ENCODE results near the gene PRDM11. TPM values are rescaled to one million over a fixed set of nuclear protein-coding genes. Genes with fewer than 3 reads are reported as not detected.

PRDM11 gene
- total RNA-seq, 1 donor from 2014 or later, result 24.0 TPM

- Mint-ChIP-seq H3K27ac (no peak overlapping the region), H3K9me3 (no peaks in the 10 kb centered on the region), H3K36me3 (no peaks in the 10 kb centered on the region), H3K27me3 (peaks cover 23% of the 10 kb centered on the region), H3K4me1 (ENCODE audit: unreplicated experiment) (peaks cover 5% of the 10 kb centered on the region), H3K4me3 (no peak overlapping the region)
- no peak for DNase-seq (ENCODE audit: extremely low spot score, unreplicated experiment)
- TF ChIP-seq CTCF (conservative IDR thresholded peaks at IDR 0.05), result no peak
Observed at GRCh38 chr11:45267652-45268299, 121.3 kb downstream of the PRDM11 start.

- no peak overlapping the region for H3K27ac Mint-ChIP-seq
- no peak for TF ChIP-seq CTCF (conservative IDR thresholded peaks at IDR 0.05)
- H3K27me3 Mint-ChIP-seq, result peaks cover 33% of the 10 kb centered on the region
- DNase-seq (ENCODE audit: extremely low spot score, unreplicated experiment), result no peak
- H3K4me1 Mint-ChIP-seq (ENCODE audit: unreplicated experiment), result peaks cover 5% of the 10 kb centered on the region
- H3K4me3 Mint-ChIP-seq, result no peak overlapping the region
- no peaks in the 10 kb centered on the region for H3K9me3 Mint-ChIP-seq
- no peaks in the 10 kb centered on the region for H3K36me3 Mint-ChIP-seq
Observed at GRCh38 chr11:45269678-45270077, 123.2 kb downstream of the PRDM11 start.

GRCh38 chr11:45270946-45271716 is 124.7 kb downstream of the PRDM11 start:
- H3K4me1 Mint-ChIP-seq (ENCODE audit: unreplicated experiment), result peaks cover 5% of the 10 kb centered on the region
- H3K27ac Mint-ChIP-seq, result no peak overlapping the region
- no peak overlapping the region for H3K4me3 Mint-ChIP-seq
- H3K9me3 Mint-ChIP-seq, result no peaks in the 10 kb centered on the region
- H3K27me3 Mint-ChIP-seq, result peaks cover 36% of the 10 kb centered on the region
- no peak for TF ChIP-seq CTCF (conservative IDR thresholded peaks at IDR 0.05)
- no peaks in the 10 kb centered on the region for H3K36me3 Mint-ChIP-seq
- DNase-seq (ENCODE audit: extremely low spot score, unreplicated experiment), result no peak

GRCh38 chr11:45272701-45273100 is 126.3 kb downstream of the PRDM11 start:
- no peak for TF ChIP-seq CTCF (conservative IDR thresholded peaks at IDR 0.05)
- peaks cover 3% of the 10 kb centered on the region for H3K4me1 Mint-ChIP-seq (ENCODE audit: unreplicated experiment)
- H3K27me3 Mint-ChIP-seq, result peaks cover 36% of the 10 kb centered on the region
- H3K9me3 Mint-ChIP-seq, result no peaks in the 10 kb centered on the region
- H3K27ac Mint-ChIP-seq, result no peak overlapping the region
- H3K4me3 Mint-ChIP-seq, result no peak overlapping the region
- no peaks in the 10 kb centered on the region for H3K36me3 Mint-ChIP-seq
- DNase-seq (ENCODE audit: extremely low spot score, unreplicated experiment), result no peak

GRCh38 chr11:45273509-45273908 is 127.1 kb downstream of the PRDM11 start:
- Mint-ChIP-seq H3K36me3 (no peaks in the 10 kb centered on the region), H3K27ac (no peak overlapping the region), H3K4me1 (ENCODE audit: unreplicated experiment) (no peaks in the 10 kb centered on the region), H3K27me3 (peaks cover 36% of the 10 kb centered on the region), H3K4me3 (no peak overlapping the region), H3K9me3 (no peaks in the 10 kb centered on the region)
- no peak for DNase-seq (ENCODE audit: extremely low spot score, unreplicated experiment)
- no peak for TF ChIP-seq CTCF (conservative IDR thresholded peaks at IDR 0.05)

All from type B pancreatic cell (in vitro differentiated cells).